ENCODE data around the gene SLCO2A1. TPM values are rescaled to one million over a fixed set of nuclear protein-coding genes. Genes with fewer than 3 reads are reported as not detected.

SLCO2A1 gene
- total and polyA plus RNA-seq, 2 of the 4 experiments (the other 2 are of a cell fraction), result under 0.01 to 1.5 TPM

GRCh38 chr3:133937061-133937686, 92.6 kb downstream of the SLCO2A1 start:
- no peaks in the 10 kb centered on the region for H3K36me3 ChIP-seq (ENCODE audit: control insufficient read depth, insufficient read depth, low read length)
- H2BK5ac ChIP-seq (ENCODE audit: low read depth, low read length, poor library complexity, severe bottlenecking), result no peak overlapping the region
- intact Hi-C loops (cut with micrococcal nuclease) (loop anchor here (10.0 kb wide), 1 partner anchor 548 kb away; the partner anchor contains the start of genes ANAPC13 and CEP63), in situ Hi-C loops (cut with MboI; ENCODE audit: low sequenced_read_pairs) (loop anchor here (10.0 to 25.0 kb wide), 3 partner anchors 368 to 1200 kb away; partner anchors contain the start of genes ANAPC13 and CEP63), dilution Hi-C loops (cut with HindIII; ENCODE audit: low sequenced_read_pairs, unreplicated experiment) (no loop called here)
- H4K5ac ChIP-seq (ENCODE audit: low read depth, low read length), result no peak overlapping the region
- H3K9ac ChIP-seq (ENCODE audit: low read depth, low read length), result no peak overlapping the region
- H4K8ac ChIP-seq (ENCODE audit: low read depth in 2 of 2, low read length in 2 of 2), result no peak overlapping the region
- H4K91ac ChIP-seq (ENCODE audit: insufficient read depth, low read depth, low read length), result no peak overlapping the region
- BruUV-seq (replicated peaks), result no TSS peak
- H3K23ac ChIP-seq (ENCODE audit: low read depth, low read length), result no peak overlapping the region
- H3K4me1 ChIP-seq (ENCODE audit: control insufficient read depth, insufficient read depth, low read length), result peaks cover 6% of the 10 kb centered on the region
- ChIA-PET CTCF (interaction anchor here (1.6 kb wide), 1 partner anchor 274 kb away, joined by 4 read pairs; no protein-coding TSS in a partner anchor), POLR2A (ENCODE audit: unreplicated experiment) (no interaction called here)
- no peak overlapping the region for H3K4me2 ChIP-seq (ENCODE audit: low read depth, low read length)
- H3K9me1 ChIP-seq (ENCODE audit: insufficient read depth, low read length), result no peaks in the 10 kb centered on the region
- TF ChIP-seq USF2 (IDR thresholded peaks at IDR 0.05; ENCODE audit: low read depth, low read length), result no peak
- no peak for TF ChIP-seq SMC3 (IDR thresholded peaks at IDR 0.05; ENCODE audit: low read depth, low read length)
- no peak for TF ChIP-seq FOS (IDR thresholded peaks at IDR 0.05; ENCODE audit: low read depth, low read length)
- no peak for TF ChIP-seq RCOR1 (IDR thresholded peaks at IDR 0.05; ENCODE audit: insufficient replicate concordance, low read length)
- no peak for TF ChIP-seq POLR2A (IDR thresholded peaks at IDR 0.05; ENCODE audit: low read depth, low read length)
- TF ChIP-seq MAFK (IDR thresholded peaks at IDR 0.05; ENCODE audit: low read depth, low read length), result no peak
- no peak for TF ChIP-seq NFE2L2 (IDR thresholded peaks at IDR 0.05; ENCODE audit: low read depth, low read length)
- no peak for TF ChIP-seq CTCF (conservative IDR thresholded peaks at IDR 0.05; ENCODE audit: low read depth, low read length)
- no peak for TF ChIP-seq RFX5 (IDR thresholded peaks at IDR 0.05; ENCODE audit: low read depth, low read length)
- TF ChIP-seq MAZ (IDR thresholded peaks at IDR 0.05; ENCODE audit: borderline replicate concordance, low read depth, low read length), result no peak
- TF ChIP-seq ELK1 (IDR thresholded peaks at IDR 0.05; ENCODE audit: borderline replicate concordance, low read depth, low read length), result no peak
- no peak for TF ChIP-seq BHLHE40 (IDR thresholded peaks at IDR 0.05; ENCODE audit: low read depth, low read length)
- no peak for TF ChIP-seq MXI1 (IDR thresholded peaks at IDR 0.05; ENCODE audit: borderline replicate concordance, low read depth, low read length)
- TF ChIP-seq CEBPB (IDR thresholded peaks at IDR 0.05; ENCODE audit: low read depth, low read length), result no peak
- TF ChIP-seq RAD21 (IDR thresholded peaks at IDR 0.05; ENCODE audit: low read length), result no peak
- TF ChIP-seq CHD1 (IDR thresholded peaks at IDR 0.05; ENCODE audit: low read depth, low read length), result no peak
- no peaks in the 10 kb centered on the region for H3K79me1 ChIP-seq (ENCODE audit: low read depth in 1 of 2, low read length in 2 of 2)
- WGBS, 2 experiments (ENCODE audit: extremely low coverage in 2 of 2, insufficient read length in 1 of 2), result 88% methylated on average over 3 of the region's 8 CpGs; no CpG with 5 or more reads in 1 of the 2 experiments
- no peak overlapping the region for H3K4me3 ChIP-seq (ENCODE audit: insufficient read depth, low read depth, low read length)
- no peak overlapping the region for H2AFZ ChIP-seq (replicated peaks; ENCODE audit: low read length, poor library complexity)
- H2AK9ac ChIP-seq (replicated peaks; ENCODE audit: low read depth, low read length, poor library complexity), result no peak overlapping the region
- DNase-seq (no peak), ATAC-seq (ENCODE audit: low read depth) (no peak)
- H3K18ac ChIP-seq (ENCODE audit: low read depth, low read length), result no peak overlapping the region
- H3K56ac ChIP-seq (ENCODE audit: extremely low read depth, insufficient read depth, low read length), result no peak overlapping the region
- no peak overlapping the region for H2AK5ac ChIP-seq (ENCODE audit: low read depth, low read length)
- no peaks in the 10 kb centered on the region for H3K9me3 ChIP-seq (ENCODE audit: control insufficient read depth, insufficient read depth, low read length)
- no peaks in the 10 kb centered on the region for H3K27me3 ChIP-seq (ENCODE audit: control insufficient read depth, insufficient read depth, low read length)
- no peak overlapping the region for H3K14ac ChIP-seq (replicated peaks; ENCODE audit: low read depth, low read length)
- H4K20me1 ChIP-seq (ENCODE audit: insufficient read depth, low read length), result no peaks in the 10 kb centered on the region
- no peak overlapping the region for H3K27ac ChIP-seq (ENCODE audit: insufficient read depth, low read length)
- H3K4ac ChIP-seq (ENCODE audit: low read depth, low read length), result no peak overlapping the region
- H2BK120ac ChIP-seq (ENCODE audit: low read depth, low read length), result no peak overlapping the region
- H2BK20ac ChIP-seq (ENCODE audit: low read depth, low read length), result no peak overlapping the region
- H2BK15ac ChIP-seq (ENCODE audit: low read depth, low read length), result no peak overlapping the region
